ENCODE data around the gene DHRS4L2.
A peak's percentile ranks its signal among the peaks of the same experiment; 100 is the strongest.
"Not testable (repeated sequence)": the region's sequence is repeated elsewhere in the genome, so short reads cannot be mapped to it uniquely, and the experiment has no call there.

DHRS4L2 gene

GRCh38 chr14:23988607-23989363 lies at the start of gene DHRS4L2:
TSS of gene DHRS4L2 (plus strand) at chr14:23988929. CDS start at chr14:23988948, 19 bp downstream.
- H3K4me3 ChIP-seq (replicated peaks; ENCODE audit: low read depth, low read length), result peak within 1 kb of the TSS; percentile 69
- DNase-seq (ENCODE audit: extremely low read depth, insufficient read length), result peak; percentile 77
- H3K36me3 ChIP-seq (ENCODE audit: control insufficient read depth, insufficient read depth, low read length); H3K27me3 ChIP-seq (replicated peaks; ENCODE audit: control insufficient read depth, insufficient read depth, low read length): not testable (repeated sequence)

GRCh38 chr14:23939607-23940326 lies 49.0 kb upstream of the DHRS4L2 start:
- TF ChIP-seq CTCF (IDR thresholded peaks at IDR 0.05; ENCODE audit: insufficient read depth, low read length, poor library complexity, severe bottlenecking), result no peak
- no peak for DNase-seq (ENCODE audit: extremely low read depth, insufficient read length)
- H3K4me3 ChIP-seq (replicated peaks; ENCODE audit: low read depth, low read length), result no peak overlapping the region
- H3K27me3 ChIP-seq (replicated peaks; ENCODE audit: control insufficient read depth, insufficient read depth, low read length), result no peaks in the 10 kb centered on the region
- no peaks in the 10 kb centered on the region for H3K36me3 ChIP-seq (ENCODE audit: control insufficient read depth, insufficient read depth, low read length)

- H3K27me3 ChIP-seq (replicated peaks; ENCODE audit: control insufficient read depth, insufficient read depth, low read length), result no peaks in the 10 kb centered on the region
- TF ChIP-seq CTCF (IDR thresholded peaks at IDR 0.05; ENCODE audit: insufficient read depth, low read length, poor library complexity, severe bottlenecking), result no peak
- no peak overlapping the region for H3K4me3 ChIP-seq (replicated peaks; ENCODE audit: low read depth, low read length)
- no peak for DNase-seq (ENCODE audit: extremely low read depth, insufficient read length)
- no peaks in the 10 kb centered on the region for H3K36me3 ChIP-seq (ENCODE audit: control insufficient read depth, insufficient read depth, low read length)
Observed at GRCh38 chr14:23941230-23941629, 47.5 kb upstream of the DHRS4L2 start.

GRCh38 chr14:23941669-23942068 lies 47.1 kb upstream of the DHRS4L2 start:
- TF ChIP-seq CTCF (IDR thresholded peaks at IDR 0.05; ENCODE audit: insufficient read depth, low read length, poor library complexity, severe bottlenecking), result no peak
- DNase-seq (ENCODE audit: extremely low read depth, insufficient read length), result no peak
- no peaks in the 10 kb centered on the region for H3K36me3 ChIP-seq (ENCODE audit: control insufficient read depth, insufficient read depth, low read length)
- H3K27me3 ChIP-seq (replicated peaks; ENCODE audit: control insufficient read depth, insufficient read depth, low read length), result no peaks in the 10 kb centered on the region
- H3K4me3 ChIP-seq (replicated peaks; ENCODE audit: low read depth, low read length), result no peak overlapping the region

GRCh38 chr14:23942587-23942986 lies 46.1 kb upstream of the DHRS4L2 start:
- TF ChIP-seq CTCF (IDR thresholded peaks at IDR 0.05; ENCODE audit: insufficient read depth, low read length, poor library complexity, severe bottlenecking), result no peak
- no peak for DNase-seq (ENCODE audit: extremely low read depth, insufficient read length)
- Histone ChIP-seq H3K4me3 (replicated peaks; ENCODE audit: low read depth, low read length) (no peak overlapping the region), H3K36me3 (ENCODE audit: control insufficient read depth, insufficient read depth, low read length) (no peaks in the 10 kb centered on the region), H3K27me3 (replicated peaks; ENCODE audit: control insufficient read depth, insufficient read depth, low read length) (no peaks in the 10 kb centered on the region)

GRCh38 chr14:23949069-23949468 lies 39.7 kb upstream of the DHRS4L2 start:
- not testable (repeated sequence) for H3K4me3 ChIP-seq (replicated peaks; ENCODE audit: low read depth, low read length); H3K36me3 ChIP-seq (ENCODE audit: control insufficient read depth, insufficient read depth, low read length); H3K27me3 ChIP-seq (replicated peaks; ENCODE audit: control insufficient read depth, insufficient read depth, low read length); DNase-seq (ENCODE audit: extremely low read depth, insufficient read length)
